ENCODE measurements around the gene CDHR1.

The CDHR1 gene

DNA sequence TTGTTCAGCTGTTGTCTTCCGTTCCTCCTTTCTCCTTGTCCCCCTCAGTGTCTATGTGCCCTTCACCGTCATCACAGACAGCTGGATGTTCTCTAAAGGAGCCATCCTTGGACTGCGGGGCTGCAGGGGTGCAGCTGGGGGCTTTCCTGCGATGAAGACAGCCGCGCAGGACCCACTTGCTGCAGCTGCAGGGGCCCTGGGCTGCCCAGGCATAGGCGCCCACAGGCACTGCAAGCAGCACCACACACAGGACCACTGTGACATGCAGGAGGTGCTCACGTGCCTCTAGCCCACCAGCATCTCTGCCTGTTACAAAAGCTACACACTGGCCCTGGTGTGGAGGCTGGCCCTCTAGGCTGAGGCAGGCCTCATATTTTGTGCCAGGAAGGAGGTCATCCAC lies 27.6 kb downstream of the CDHR1 start:
- no peak for TF ChIP-seq POLR2A (IDR thresholded peaks at IDR 0.05; ENCODE audit: low read depth, low read length)
- DNase-seq (ENCODE audit: insufficient read length, low spot score) (no peak), FAIRE-seq (no peak)

DNA sequence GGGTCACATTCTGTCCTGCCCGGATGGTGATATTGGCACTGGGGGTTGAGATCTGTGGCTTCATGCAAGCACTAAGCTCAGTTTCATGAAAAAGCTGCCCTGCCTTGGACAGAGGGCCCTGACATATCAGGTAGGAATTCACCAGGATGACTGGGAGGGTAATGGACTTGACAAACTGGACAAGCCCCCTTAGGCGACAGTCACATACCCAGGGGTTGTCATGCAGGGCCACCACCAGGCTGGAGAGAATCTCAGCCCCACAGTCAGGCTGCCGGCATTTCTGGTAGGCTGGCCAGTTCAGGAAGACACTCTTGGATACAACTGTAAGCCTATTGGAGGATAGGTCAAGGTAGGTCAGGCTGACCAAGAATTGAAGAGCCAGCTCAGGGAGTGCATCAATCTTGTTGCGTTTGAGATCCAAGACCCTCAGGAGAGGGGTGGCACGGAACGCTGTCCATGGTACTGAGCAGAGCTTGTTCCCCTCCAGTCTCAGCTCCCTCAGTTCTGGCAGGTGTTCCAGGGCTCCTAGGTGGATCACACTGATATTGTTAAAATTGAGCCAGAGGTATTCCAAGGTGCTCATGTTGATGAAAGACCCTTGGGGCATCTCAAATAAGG lies 30.2 kb downstream of the CDHR1 start:
- FAIRE-seq (no peak), DNase-seq (ENCODE audit: insufficient read length, low spot score) (no peak)
- no peak for TF ChIP-seq POLR2A (IDR thresholded peaks at IDR 0.05; ENCODE audit: low read depth, low read length)

GRCh38 chr10:84225427-84226173 lies 31.3 kb downstream of the CDHR1 start, which contains the start of gene LRIT2:
TSS of gene LRIT2 (minus strand) at chr10:84225544. CDS start at chr10:84225520, 24 bp downstream.
- FAIRE-seq = no peak
- DNase-seq (ENCODE audit: insufficient read length, low spot score) = no peak
- TF ChIP-seq POLR2A (IDR thresholded peaks at IDR 0.05; ENCODE audit: low read depth, low read length) = no peak

DNA sequence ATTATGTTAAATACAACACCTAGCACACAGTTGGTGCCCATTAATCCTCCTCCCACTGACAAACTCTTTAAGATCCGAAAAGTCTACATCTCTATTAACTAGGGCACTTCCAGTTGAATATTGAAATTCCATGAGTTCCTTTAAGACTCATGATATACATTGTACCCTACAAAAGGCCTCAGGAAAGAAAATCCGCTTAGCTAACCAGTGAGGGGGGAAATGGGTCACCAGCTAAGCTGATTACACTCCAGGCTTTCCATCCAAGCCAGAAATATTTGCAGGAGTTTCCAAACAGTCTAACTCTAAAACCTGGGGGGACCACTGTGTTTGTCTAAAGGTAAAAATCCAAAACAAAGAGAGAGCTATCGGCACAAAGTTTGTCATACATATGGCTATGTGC lies 32.3 kb downstream of the CDHR1 start:
- FAIRE-seq = no peak

DNA sequence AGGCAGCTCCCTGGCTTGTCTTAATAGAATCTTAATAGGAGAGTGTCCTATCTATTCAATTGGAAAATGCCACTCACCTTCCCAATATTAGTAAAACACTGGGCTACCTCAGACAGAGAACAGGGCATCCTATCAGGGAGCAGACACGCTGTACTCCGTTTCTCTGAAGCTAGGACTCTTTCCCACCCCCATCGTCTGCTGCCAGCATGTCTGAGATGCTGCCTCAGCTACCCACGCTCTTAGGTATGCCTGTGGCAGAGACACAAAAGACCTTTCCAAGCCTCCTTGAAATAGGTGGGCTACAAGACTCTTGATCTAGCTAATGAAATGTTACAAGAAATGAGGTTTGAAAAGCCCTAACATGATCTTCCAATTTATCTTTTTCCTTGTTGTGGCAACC lies 33.5 kb downstream of the CDHR1 start:
- no peak for DNase-seq (ENCODE audit: insufficient read length, low spot score)
- TF ChIP-seq POLR2A (IDR thresholded peaks at IDR 0.05; ENCODE audit: low read depth, low read length) = no peak
- FAIRE-seq = no peak

More for the DNA sequence above, 32.3 kb downstream of the CDHR1 start:
- TF ChIP-seq POLR2A (IDR thresholded peaks at IDR 0.05; ENCODE audit: low read depth, low read length) = no peak
- DNase-seq (ENCODE audit: insufficient read length, low spot score) = no peak

DNA sequence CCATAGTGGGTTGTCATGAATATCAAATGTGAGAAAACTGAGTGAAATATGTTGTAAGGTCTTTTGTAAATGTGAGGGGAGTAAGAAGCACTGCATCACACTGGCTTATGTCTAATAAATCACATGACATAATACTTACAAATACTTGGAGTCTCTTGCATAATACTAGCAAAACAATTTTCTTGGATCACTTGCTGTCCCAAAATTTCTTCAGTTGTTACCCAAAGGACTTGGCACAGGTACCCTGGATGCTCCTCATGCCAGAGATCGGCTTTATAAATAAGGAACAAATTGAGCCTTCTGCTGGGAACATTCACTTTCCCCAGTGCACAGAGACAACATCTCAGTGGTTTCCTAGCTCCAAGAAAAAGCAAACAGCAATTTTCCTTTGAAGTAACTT lies 36.0 kb downstream of the CDHR1 start:
- TF ChIP-seq POLR2A (IDR thresholded peaks at IDR 0.05; ENCODE audit: low read depth, low read length) = no peak
- DNase-seq (ENCODE audit: insufficient read length, low spot score) (no peak), FAIRE-seq (no peak)

- DNase-seq (ENCODE audit: insufficient read length, low spot score) (no peak), FAIRE-seq (no peak)
- TF ChIP-seq POLR2A (IDR thresholded peaks at IDR 0.05; ENCODE audit: low read depth, low read length) = no peak
Measured at GRCh38 chr10:84232376-84232775, 38.0 kb downstream of the CDHR1 start.

- no peak for FAIRE-seq
- no peak for TF ChIP-seq POLR2A (IDR thresholded peaks at IDR 0.05; ENCODE audit: low read depth, low read length)
- no peak for DNase-seq (ENCODE audit: insufficient read length, low spot score)
Measured at GRCh38 chr10:84233940-84234339, 39.6 kb downstream of the CDHR1 start.

GRCh38 chr10:84234479-84234878 lies 40.1 kb downstream of the CDHR1 start:
- DNase-seq (ENCODE audit: insufficient read length, low spot score) (no peak), FAIRE-seq (no peak)
- no peak for TF ChIP-seq POLR2A (IDR thresholded peaks at IDR 0.05; ENCODE audit: low read depth, low read length)

DNA sequence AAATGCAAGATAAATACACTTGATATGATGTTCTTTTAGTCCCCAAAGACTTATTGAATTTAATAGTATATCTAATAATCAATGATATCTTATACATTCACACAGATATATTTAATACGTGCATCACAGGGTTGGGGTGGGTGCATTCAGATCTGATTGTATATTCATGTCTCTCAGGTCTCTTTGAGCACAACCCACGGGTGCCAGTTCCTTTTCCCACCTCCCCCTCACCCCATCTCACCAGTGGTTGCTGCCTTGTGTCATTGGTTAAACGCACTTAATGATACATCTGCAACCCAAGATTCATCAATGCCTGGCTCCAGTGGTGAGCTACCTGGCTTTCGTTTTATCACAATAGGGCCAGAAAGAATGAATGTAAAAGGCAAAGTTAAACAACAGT lies 40.8 kb downstream of the CDHR1 start:
- TF ChIP-seq POLR2A (IDR thresholded peaks at IDR 0.05; ENCODE audit: low read depth, low read length) = no peak
- DNase-seq (ENCODE audit: insufficient read length, low spot score) (no peak), FAIRE-seq (no peak)

DNA sequence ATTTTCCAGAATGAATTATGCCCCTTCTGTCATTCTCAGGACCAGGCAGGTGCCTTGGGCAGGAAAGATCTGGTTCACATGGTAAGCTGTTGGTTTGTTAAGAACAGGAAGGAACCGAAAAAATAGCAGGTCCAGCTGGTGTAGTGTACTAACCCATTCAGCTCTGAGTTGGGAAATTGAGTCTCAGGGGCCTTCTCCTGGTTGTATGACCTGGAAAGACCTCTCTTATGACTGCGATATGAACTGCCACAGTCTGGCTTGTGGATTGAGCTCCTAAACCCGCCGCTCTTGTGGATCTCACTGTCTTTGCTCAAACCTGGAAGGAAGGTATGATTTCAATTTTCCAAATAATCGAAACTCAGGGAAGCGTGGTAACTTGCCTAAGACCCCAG lies 42.5 kb downstream of the CDHR1 start:
- no peak for DNase-seq (ENCODE audit: insufficient read length, low spot score)
- TF ChIP-seq POLR2A (IDR thresholded peaks at IDR 0.05; ENCODE audit: low read depth, low read length) = no peak
- FAIRE-seq = no peak

- TF ChIP-seq POLR2A (IDR thresholded peaks at IDR 0.05; ENCODE audit: low read depth, low read length) = no peak
- FAIRE-seq = no peak
- DNase-seq (ENCODE audit: insufficient read length, low spot score) = no peak
Measured at GRCh38 chr10:84237199-84238051, 43.1 kb downstream of the CDHR1 start.

GRCh38 chr10:84238909-84239308 lies 44.6 kb downstream of the CDHR1 start:
- FAIRE-seq (no peak), DNase-seq (ENCODE audit: insufficient read length, low spot score) (no peak)
- TF ChIP-seq POLR2A (IDR thresholded peaks at IDR 0.05; ENCODE audit: low read depth, low read length) = no peak

DNA sequence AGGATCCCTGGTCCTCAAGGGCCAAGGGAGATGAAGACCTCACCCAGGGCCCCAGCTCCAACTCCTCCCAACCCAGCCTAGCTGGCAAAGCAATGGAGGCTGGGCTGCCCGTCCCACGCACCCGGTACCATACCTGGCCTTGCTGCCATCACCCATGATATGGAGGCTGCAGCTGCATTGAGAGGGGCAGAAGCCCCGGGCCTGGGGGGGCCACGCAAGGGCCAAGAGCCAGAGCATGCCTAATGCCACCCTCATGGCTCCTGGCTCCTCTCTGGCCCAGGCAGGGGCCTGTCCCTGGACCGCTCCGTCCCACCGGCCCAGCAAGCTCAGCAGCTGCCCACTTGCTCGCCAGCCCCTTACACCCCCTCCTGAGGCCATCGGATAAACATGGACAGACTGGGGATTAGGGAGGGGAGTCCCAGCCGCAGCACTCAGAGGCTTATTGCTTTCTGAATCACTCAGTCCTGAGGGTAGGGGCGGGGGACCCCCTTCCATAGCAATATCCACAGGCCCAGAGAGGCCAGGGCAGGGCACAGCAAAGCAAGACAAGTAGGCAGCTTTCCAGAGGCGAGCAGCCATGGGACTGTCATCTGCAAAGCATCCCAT lies 47.0 kb downstream of the CDHR1 start, which contains the start of gene LRIT1:
Gene LRIT1, minus strand, starts transcription at position 362 of the 606 bp plus-strand sequence. Its CDS starts 107 bp downstream, at position 255.
- FAIRE-seq (no peak), DNase-seq (ENCODE audit: insufficient read length, low spot score) (no peak)
- no peak for TF ChIP-seq POLR2A (IDR thresholded peaks at IDR 0.05; ENCODE audit: low read depth, low read length)

Data from H54 (cell line).